ENCODE data around the gene NR1H3. TPM values are rescaled to one million over a fixed set of nuclear protein-coding genes. Genes with fewer than 3 reads are reported as not detected.
"Not testable (repeated sequence)": the region's sequence is repeated elsewhere in the genome, so short reads cannot be mapped to it uniquely, and the experiment has no call there.

NR1H3 gene
- 10 to 100 TPM; 12.7 to 15.3 TPM for total RNA-seq

DNA sequence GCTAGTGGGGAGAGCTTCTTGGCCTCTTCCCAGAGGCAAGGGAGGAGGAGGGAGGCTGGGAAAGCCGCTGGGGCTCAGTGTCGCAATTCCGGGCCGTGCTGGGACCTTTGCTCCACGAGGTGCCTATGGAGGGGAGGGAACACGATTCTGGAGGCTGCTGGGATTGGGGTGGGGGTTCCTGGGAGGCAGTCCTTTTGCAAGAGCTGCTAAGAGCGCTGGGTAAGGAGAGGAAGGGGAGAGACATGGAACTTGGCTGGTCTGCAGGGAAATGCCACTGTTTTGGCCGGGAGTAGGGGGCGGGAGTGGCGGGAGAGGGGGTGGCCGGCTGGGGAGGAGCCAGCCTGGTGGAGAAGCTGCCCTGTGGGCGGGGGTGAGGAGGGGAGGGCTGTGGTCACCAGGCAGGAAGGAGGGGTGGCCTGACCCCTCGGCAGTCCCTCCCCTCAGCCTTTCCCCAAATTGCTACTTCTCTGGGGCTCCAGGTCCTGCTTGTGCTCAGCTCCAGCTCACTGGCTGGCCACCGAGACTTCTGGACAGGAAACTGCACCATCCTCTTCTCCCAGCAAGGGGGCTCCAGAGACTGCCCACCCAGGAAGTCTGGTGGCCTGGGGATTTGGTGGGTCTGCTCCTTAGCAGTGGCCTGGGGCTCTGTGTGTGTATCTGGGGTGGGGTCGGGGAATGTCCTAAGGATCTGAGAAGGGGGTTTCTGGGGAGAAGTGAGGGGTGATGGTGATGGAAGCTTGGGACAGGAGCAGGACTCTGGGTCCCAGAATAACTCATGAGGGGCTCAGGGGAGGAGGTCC is at the start of gene NR1H3:
NR1H3 (plus strand) TSS at position 480 of the 800 bp plus-strand sequence. CDS start 1,221 bp downstream, outside the sequence.
- Mint-ChIP-seq H3K27me3 (no peaks in the 10 kb centered on the region), H3K36me3 (ENCODE audit: low read depth) (no peaks in the 10 kb centered on the region), H3K4me3 (no peak within 1 kb of the TSS), H3K4me1 (ENCODE audit: low read depth) (peaks cover 18% of the 10 kb centered on the region), H3K27ac (no peak within 1 kb of the TSS), H3K9me3 (no peaks in the 10 kb centered on the region)
- intact Hi-C loops (cut with micrococcal nuclease) = loop anchor here (5.0 kb wide), 2 partner anchors 40 to 80 kb away; partner anchors contain the start of gene ARFGAP2
- CTCF ChIA-PET = interaction anchor here (1.2 to 5.4 kb wide), 9 partner anchors 9 to 97 kb away, joined by 3 to 47 read pairs (median 12); partner anchors contain the start of genes ACP2 and ARFGAP2
- DNase-seq (no peak), ATAC-seq (peak; percentile 58)
- TF ChIP-seq, protein P1, sequence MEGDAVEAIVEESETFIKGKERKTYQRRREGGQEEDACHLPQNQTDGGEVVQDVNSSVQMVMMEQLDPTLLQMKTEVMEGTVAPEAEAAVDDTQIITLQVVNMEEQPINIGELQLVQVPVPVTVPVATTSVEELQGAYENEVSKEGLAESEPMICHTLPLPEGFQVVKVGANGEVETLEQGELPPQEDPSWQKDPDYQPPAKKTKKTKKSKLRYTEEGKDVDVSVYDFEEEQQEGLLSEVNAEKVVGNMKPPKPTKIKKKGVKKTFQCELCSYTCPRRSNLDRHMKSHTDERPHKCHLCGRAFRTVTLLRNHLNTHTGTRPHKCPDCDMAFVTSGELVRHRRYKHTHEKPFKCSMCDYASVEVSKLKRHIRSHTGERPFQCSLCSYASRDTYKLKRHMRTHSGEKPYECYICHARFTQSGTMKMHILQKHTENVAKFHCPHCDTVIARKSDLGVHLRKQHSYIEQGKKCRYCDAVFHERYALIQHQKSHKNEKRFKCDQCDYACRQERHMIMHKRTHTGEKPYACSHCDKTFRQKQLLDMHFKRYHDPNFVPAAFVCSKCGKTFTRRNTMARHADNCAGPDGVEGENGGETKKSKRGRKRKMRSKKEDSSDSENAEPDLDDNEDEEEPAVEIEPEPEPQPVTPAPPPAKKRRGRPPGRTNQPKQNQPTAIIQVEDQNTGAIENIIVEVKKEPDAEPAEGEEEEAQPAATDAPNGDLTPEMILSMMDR (IDR thresholded peaks at IDR 0.05) = no peak
- POLR2A ChIA-PET = interaction anchor here (0.9 to 1.3 kb wide), 6 partner anchors 9 to 80 kb away, joined by 3 to 4 read pairs (median 3); partner anchors contain the start of genes ACP2 and DDB2

DNA sequence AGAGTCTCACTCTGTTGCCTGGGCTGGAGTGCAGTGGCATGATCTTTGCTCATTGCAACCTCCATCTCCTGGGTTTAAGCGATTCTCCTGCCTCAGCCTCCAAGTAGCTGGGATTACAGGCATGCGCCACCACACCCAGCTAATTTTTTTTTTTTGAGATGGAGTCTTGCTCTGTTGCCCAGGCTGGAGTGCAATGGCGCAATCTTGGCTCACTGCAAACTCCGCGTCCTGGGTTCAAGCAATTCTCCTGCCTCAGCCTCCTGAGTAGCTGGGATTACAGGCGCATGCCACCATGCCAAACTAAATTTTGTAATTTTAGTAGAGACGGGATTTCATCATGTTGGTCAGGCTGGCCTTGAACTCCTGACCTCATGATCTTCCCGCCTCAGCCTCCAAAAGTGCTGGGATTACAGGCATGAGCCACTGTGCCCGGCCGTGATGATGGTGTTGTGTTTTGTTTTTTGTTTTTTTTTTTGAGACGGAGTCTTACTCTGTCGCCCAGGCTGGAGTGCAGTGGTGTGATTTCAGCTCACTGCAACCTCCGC is 49.7 kb upstream of the NR1H3 start:
- H3K4me1 Mint-ChIP-seq (ENCODE audit: low read depth); H3K27me3 Mint-ChIP-seq; H3K27ac Mint-ChIP-seq; H3K36me3 Mint-ChIP-seq (ENCODE audit: low read depth); H3K4me3 Mint-ChIP-seq; DNase-seq; intact Hi-C loops (cut with micrococcal nuclease); ATAC-seq; POLR2A ChIA-PET; H3K9me3 Mint-ChIP-seq: not testable (repeated sequence)
- CTCF ChIA-PET = interaction anchor here (1.2 to 1.4 kb wide), 2 partner anchors 16 to 28 kb away, joined by 3 read pairs; no protein-coding TSS in a partner anchor

DNA sequence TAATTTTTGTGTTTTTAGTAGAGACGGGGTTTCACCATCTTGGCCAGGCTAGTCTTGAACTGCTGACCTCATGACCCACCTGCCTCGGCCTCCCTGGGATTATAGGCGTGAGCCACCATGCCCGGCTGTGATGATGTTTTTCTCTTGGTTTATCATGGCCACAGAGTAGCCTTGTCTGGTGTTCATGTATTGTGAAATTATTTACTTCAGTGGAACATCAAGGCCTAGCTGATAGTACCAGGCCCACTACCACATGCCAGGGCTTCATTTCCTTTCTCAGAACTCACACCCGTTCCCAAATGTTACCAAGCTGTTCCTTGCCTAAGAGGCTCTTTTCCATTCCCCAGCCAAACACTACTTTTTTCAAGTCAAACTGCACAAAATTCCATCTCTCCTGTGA is 49.2 kb upstream of the NR1H3 start:
- TF ChIP-seq, protein P1 (IDR thresholded peaks at IDR 0.05) = no peak
- no peaks in the 10 kb centered on the region for H3K9me3 Mint-ChIP-seq
- intact Hi-C loops (cut with micrococcal nuclease) = no loop called here
- peaks cover under 1% of the 10 kb centered on the region for H3K4me1 Mint-ChIP-seq (ENCODE audit: low read depth)
- ChIA-PET CTCF (interaction anchor here (0.6 to 1.4 kb wide), 4 partner anchors 15 to 140 kb away, joined by 3 read pairs; no protein-coding TSS in a partner anchor), POLR2A (no interaction called here)
- H3K27ac Mint-ChIP-seq = no peak overlapping the region
- H3K36me3 Mint-ChIP-seq (ENCODE audit: low read depth) = no peaks in the 10 kb centered on the region
- peaks cover 2% of the 10 kb centered on the region for H3K27me3 Mint-ChIP-seq
- DNase-seq (no peak), ATAC-seq (no peak)
- no peak overlapping the region for H3K4me3 Mint-ChIP-seq

DNA sequence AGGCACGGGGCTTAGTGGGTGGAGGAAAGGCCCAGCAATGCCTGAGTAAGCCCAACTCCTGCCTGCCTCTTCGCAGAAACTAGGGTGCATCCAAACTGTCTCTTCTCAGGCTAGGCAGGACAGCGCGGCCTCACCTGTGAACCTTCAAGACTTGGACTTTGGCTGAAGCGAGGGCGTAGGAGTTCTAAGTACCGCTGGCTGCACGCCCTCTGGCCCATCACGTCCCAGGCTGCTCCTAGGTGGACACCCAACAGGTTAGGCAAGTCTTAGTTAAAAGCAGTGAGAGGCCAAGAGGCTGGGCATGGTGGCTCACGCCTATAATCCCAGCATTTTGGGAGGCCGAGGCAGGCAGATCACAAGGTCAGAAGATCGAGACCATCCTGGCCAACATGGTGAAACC is 44.9 kb upstream of the NR1H3 start:
- DNase-seq (no peak), ATAC-seq (no peak)
- H3K4me1 Mint-ChIP-seq (ENCODE audit: low read depth) = peaks cover 16% of the 10 kb centered on the region
- no peaks in the 10 kb centered on the region for H3K9me3 Mint-ChIP-seq
- peaks cover 26% of the 10 kb centered on the region for H3K36me3 Mint-ChIP-seq (ENCODE audit: low read depth)
- POLR2A ChIA-PET = no interaction called here
- H3K27me3 Mint-ChIP-seq = no peaks in the 10 kb centered on the region
- H3K27ac Mint-ChIP-seq = no peak overlapping the region
- TF ChIP-seq, protein P1 (IDR thresholded peaks at IDR 0.05) = no peak
- H3K4me3 Mint-ChIP-seq = no peak overlapping the region
- CTCF ChIA-PET = interaction anchor here (1.0 to 5.6 kb wide), 2 partner anchors 34 to 46 kb away, joined by 4 to 43 read pairs; partner anchors contain the start of gene ARFGAP2
- intact Hi-C loops (cut with micrococcal nuclease) = no loop called here

DNA sequence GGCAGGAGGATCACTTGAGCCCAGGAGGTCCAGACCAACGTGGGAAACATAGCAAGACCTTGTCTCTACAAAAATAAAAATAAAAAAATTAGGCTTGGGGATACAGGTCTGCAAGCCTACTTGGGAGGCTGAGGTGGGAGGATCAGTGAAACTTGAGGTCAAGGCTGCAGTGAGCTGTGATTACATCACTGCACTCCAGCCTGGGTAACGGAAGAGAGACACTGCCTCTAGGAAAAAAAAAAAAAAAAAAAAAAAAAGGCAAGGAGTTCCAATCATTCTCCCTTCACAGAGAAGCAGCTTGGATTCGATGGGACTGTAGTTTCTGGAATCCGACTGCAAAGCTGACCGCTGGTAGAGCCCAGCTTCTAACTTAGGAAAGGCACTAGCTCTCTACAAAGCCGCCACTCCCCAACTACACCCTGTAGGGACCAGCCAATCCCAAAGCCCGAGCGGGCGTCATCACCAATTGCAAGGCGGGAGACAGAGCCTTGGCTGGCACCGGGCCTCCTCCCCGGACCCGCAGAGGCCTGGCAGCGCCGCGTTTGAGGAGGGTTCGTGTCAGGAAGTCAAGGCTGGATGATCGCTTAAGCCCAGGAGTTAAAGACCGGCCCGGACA is 43.7 kb upstream of the NR1H3 start:
- ATAC-seq = peak; percentile 74
- CTCF ChIA-PET = interaction anchor here (0.5 to 5.6 kb wide), 7 partner anchors 8 to 57 kb away, joined by 3 to 43 read pairs (median 4); partner anchors contain the start of genes ACP2 and ARFGAP2
- Mint-ChIP-seq H3K27me3 (no peaks in the 10 kb centered on the region), H3K4me3 (peak overlapping the region; percentile 93), H3K36me3 (ENCODE audit: low read depth) (peaks cover 33% of the 10 kb centered on the region), H3K9me3 (no peaks in the 10 kb centered on the region), H3K4me1 (ENCODE audit: low read depth) (peaks cover 24% of the 10 kb centered on the region), H3K27ac (peak overlapping the region; percentile 100)
- TF ChIP-seq, protein P1 (IDR thresholded peaks at IDR 0.05) = no peak
- POLR2A ChIA-PET = interaction anchor here (0.5 to 3.5 kb wide), 17 partner anchors 8 to 216 kb away, joined by 3 to 63 read pairs (median 7); partner anchors contain the start of genes ACP2, ARFGAP2, MADD and NR1H3
- peak; percentile 93 for DNase-seq
- intact Hi-C loops (cut with micrococcal nuclease) = loop anchor here (2.0 kb wide), 1 partner anchor 55 kb away; no protein-coding TSS in a partner anchor

All from activated CD8-positive, alpha-beta T cell treated with anti-CD3 and anti-CD28 coated beads for 36 hours (primary cell).